ENCODE results near the gene YPEL3.
A peak's percentile ranks its signal among the peaks of the same experiment; 100 is the strongest.

Gene YPEL3

GRCh38 chr16:30068333-30068732 lies 27.7 kb downstream of the YPEL3 start:
- no peak for DNase-seq

- DNase-seq, result no peak
Observed at GRCh38 chr16:30067584-30067916, 28.5 kb downstream of the YPEL3 start.

- DNase-seq, result no peak
Observed at GRCh38 chr16:30066761-30067583, 29.0 kb downstream of the YPEL3 start.

- no peak for DNase-seq
Observed at GRCh38 chr16:30065943-30066760, 29.9 kb downstream of the YPEL3 start.

GRCh38 chr16:30065102-30065942 lies 30.7 kb downstream of the YPEL3 start, which contains the start of gene ALDOA:
TSS of gene ALDOA (plus strand) at chr16:30065760. CDS start at chr16:30066898, 1,138 bp downstream.
- DNase-seq, result peak; percentile 98

- no peak for DNase-seq
Observed at GRCh38 chr16:30064729-30065101, 31.3 kb downstream of the YPEL3 start.

GRCh38 chr16:30063893-30064728 lies 31.9 kb downstream of the YPEL3 start:
- DNase-seq, result peak; percentile 85

- DNase-seq, result no peak
Observed at GRCh38 chr16:30063278-30063892, 32.6 kb downstream of the YPEL3 start.

- no peak for DNase-seq
Observed at GRCh38 chr16:30060836-30061554, 35.0 kb downstream of the YPEL3 start.

- no peak for DNase-seq
Observed at GRCh38 chr16:30060346-30060745, 35.7 kb downstream of the YPEL3 start.

- DNase-seq, result peak; percentile 58
Observed at GRCh38 chr16:30054959-30055553, 41.0 kb downstream of the YPEL3 start.

- DNase-seq, result no peak
Observed at GRCh38 chr16:30054451-30054850, 41.6 kb downstream of the YPEL3 start.

- DNase-seq, result no peak
Observed at GRCh38 chr16:30053376-30054015, 42.5 kb downstream of the YPEL3 start.

- DNase-seq, result peak; percentile 95
Observed at GRCh38 chr16:30052671-30053372, 43.2 kb downstream of the YPEL3 start.

GRCh38 chr16:30051518-30051917 lies 44.5 kb downstream of the YPEL3 start:
- no peak for DNase-seq

- no peak for DNase-seq
Observed at GRCh38 chr16:30049871-30050270, 46.1 kb downstream of the YPEL3 start.

- DNase-seq, result no peak
Observed at GRCh38 chr16:30046588-30046987, 49.4 kb downstream of the YPEL3 start.

GRCh38 chr16:30046178-30046577 lies 49.8 kb downstream of the YPEL3 start:
- DNase-seq, result no peak

Data from activated CD4-positive, alpha-beta T cell treated with anti-CD3 and anti-CD28 coated beads, Interleukin-2, amount 50 U/mL, for 16 hours (primary cell).